Psoas muscle (tissue), 8 donors: ENCODE data around the gene MMD2. TPM values are rescaled to one million over a fixed set of nuclear protein-coding genes. Genes with fewer than 3 reads are reported as not detected.

Source experiments
- ATAC-seq, 4 donors: fragments of 200-7000 bp; cut with Tn5 transposase; one replicate each; pipeline ENCODE4 v1.9.1; 2020; ENCODE audit warnings: moderate library complexity in 3 of 4, mild to moderate bottlenecking in 2 of 4
- DNase-seq, 2 donors: peaks; one replicate each; pipeline ENCODE4 v3.0.0-alpha.2; 2020
- H3K27ac ChIP-seq: fragments of 200-600 bp; one replicate; pipeline ENCODE4 v1.8.0; 2022
- H3K27me3 ChIP-seq, 3 donors: fragments of 200-600 bp in 1 of 3; one replicate each; pipeline versions ENCODE4 v1.6.1 to v1.8.0; 2013 to 2022; ENCODE audit warnings: low read length in 2 of 3, mild to moderate bottlenecking in 2 of 3, moderate library complexity in 1 of 3; ENCODE audit not compliant: insufficient read depth in 3 of 3
- H3K36me3 ChIP-seq, 2 donors: fragments of 200-600 bp in 1 of 2; one replicate each; pipeline versions ENCODE4 v1.6.1 to v1.8.0; 2013 to 2022; ENCODE audit warnings: low read depth in 1 of 2, mild to moderate bottlenecking in 1 of 2, moderate library complexity in 1 of 2; ENCODE audit not compliant: insufficient read depth in 1 of 2
- H3K4me1 ChIP-seq: fragments of 200-600 bp; one replicate; pipeline ENCODE4 v1.8.0; 2022
- H3K4me3 ChIP-seq: fragments of 200-600 bp; one replicate; pipeline ENCODE4 v1.8.0; 2022; ENCODE audit warnings: mild to moderate bottlenecking
- H3K9me3 ChIP-seq: fragments of 200-600 bp; one replicate; pipeline ENCODE4 v1.8.0; 2022
- CTCF ChIP-seq: fragments of 200-600 bp; IDR thresholded peaks from one replicate; pipeline ENCODE4 v1.8.0; 2022; ENCODE audit warnings: antibody characterized with exemption
- WGBS, 3 donors: extraction: QIAGEN DNeasy Blood & Tissue Kit; methylation state at CpG; one replicate each; pipeline versions ENCODE4 v1.1.6 to v1.1.7; 2013; 5-methylcytosine and 5-hydroxymethylcytosine counted together
- intact Hi-C, 2 donors: fragments of 100-400 bp; cut with DNase I; formaldehyde crosslinking; loops; one replicate each; pipeline versions ENCODE4 v1.11.0 to v1.14.2; 2022
- polyA plus RNA-seq, 3 donors: library from polyadenylated mRNA; stranded (reverse); fragments of 200-250 nt; gene quantifications; one replicate each; pipeline ENCODE4 v1.2.3, GENCODE V29; 2013
- total RNA-seq, 4 donors: library from RNA; stranded (reverse); fragmentation: NEBNext Ultra II Directional in 2 of 4; extraction: Animal tissue kit (Norgen Biotek cat#: 25700) in 2 of 4; gene quantifications; one replicate each; pipeline versions ENCODE4 v1.2.1 to v1.2.4, GENCODE V29; 2021 to 2023
- donor health status: healthy with polysubstance abuse.
- donor health status: DM: no; HTN: no; CAD: no; lungs with moderate emphysema.
- donor health status: Bipolar disorder and iron deficiency.
- donor health status: healthy.
- donor health status: DM: yes; HTN: yes; CAD: no.
- donor health status: DM: no; HTN: no; CAD: no.
- donor health status: DM: no; HTN: no; CAD: no.
- donor health status: DM: yes; HTN: yes; CAD: no.

Gene MMD2
- total and polyA plus RNA-seq, 7 donors, result 0.01 TPM; not detected in 6

GRCh38 chr7:4999369-4999950 is 40.5 kb upstream of the MMD2 start:
- no peak for DNase-seq
- H3K27ac ChIP-seq, result no peak overlapping the region
- no peaks in the 10 kb centered on the region for H3K9me3 ChIP-seq
- no peak overlapping the region for H3K4me3 ChIP-seq
- intact Hi-C loops, result no loop called here
- no peak for ATAC-seq
- WGBS, 3 donors, result 85 to 94% (median 88%) methylated on average over 5 of the region's 5 CpGs
- no peak for TF ChIP-seq CTCF
- H3K4me1 ChIP-seq, result no peaks in the 10 kb centered on the region
- H3K27me3 ChIP-seq, result no peaks in the 10 kb centered on the region
- peaks cover 1 to 60% of the 10 kb centered on the region in 2 donors for H3K36me3 ChIP-seq

- 89 to 95% (median 94%) methylated on average over 7 of the region's 7 CpGs for WGBS, 3 donors
- Histone ChIP-seq H3K9me3 (no peaks in the 10 kb centered on the region), H3K4me3 (no peak overlapping the region), H3K27ac (no peak overlapping the region), H3K4me1 (no peaks in the 10 kb centered on the region), H3K36me3 (peaks cover 2 to 66% of the 10 kb centered on the region in 2 donors), H3K27me3 (no peaks in the 10 kb centered on the region)
- ATAC-seq, result no peak
- TF ChIP-seq CTCF, result no peak
- intact Hi-C loops, result no loop called here
- DNase-seq, result no peak
Measured at GRCh38 chr7:4998910-4999309, 39.9 kb upstream of the MMD2 start.

- ATAC-seq, result no peak
Measured at GRCh38 chr7:4998244-4998643, 39.3 kb upstream of the MMD2 start.

GRCh38 chr7:4996696-4997222 is 37.8 kb upstream of the MMD2 start:
- intact Hi-C loops, result no loop called here
- no peak for TF ChIP-seq CTCF
- no peaks in the 10 kb centered on the region for H3K27me3 ChIP-seq
- ATAC-seq (no peak), DNase-seq (no peak)
- H3K36me3 ChIP-seq, result peaks cover 2 to 75% of the 10 kb centered on the region in 2 donors
- no peak overlapping the region for H3K27ac ChIP-seq
- no peaks in the 10 kb centered on the region for H3K9me3 ChIP-seq
- WGBS, 3 donors, result 82 to 90% (median 85%) methylated on average over 7 of the region's 7 CpGs
- H3K4me1 ChIP-seq, result no peaks in the 10 kb centered on the region
- H3K4me3 ChIP-seq, result no peak overlapping the region

More at GRCh38 chr7:4998244-4998643, 39.3 kb upstream of the MMD2 start:
- 87 to 89% (median 88%) methylated on average over 3 of the region's 3 CpGs for WGBS, 3 donors
- peaks cover 2 to 70% of the 10 kb centered on the region in 2 donors for H3K36me3 ChIP-seq
- intact Hi-C loops, result no loop called here
- TF ChIP-seq CTCF, result no peak
- no peaks in the 10 kb centered on the region for H3K4me1 ChIP-seq
- no peak overlapping the region for H3K27ac ChIP-seq
- H3K9me3 ChIP-seq, result no peaks in the 10 kb centered on the region
- no peak overlapping the region for H3K4me3 ChIP-seq
- no peak for DNase-seq
- H3K27me3 ChIP-seq, result no peaks in the 10 kb centered on the region
